CMK (cell line): ENCODE data around the gene MAGEB17.
"Not testable (repeated sequence)": the region's sequence is repeated elsewhere in the genome, so short reads cannot be mapped to it uniquely, and the experiment has no call there.

Experiments used
- DNase-seq: peaks from one replicate; pipeline ENCODE4 v3.0.0-alpha.2; 2010; ENCODE audit warnings: low read depth

Gene MAGEB17

DNA sequence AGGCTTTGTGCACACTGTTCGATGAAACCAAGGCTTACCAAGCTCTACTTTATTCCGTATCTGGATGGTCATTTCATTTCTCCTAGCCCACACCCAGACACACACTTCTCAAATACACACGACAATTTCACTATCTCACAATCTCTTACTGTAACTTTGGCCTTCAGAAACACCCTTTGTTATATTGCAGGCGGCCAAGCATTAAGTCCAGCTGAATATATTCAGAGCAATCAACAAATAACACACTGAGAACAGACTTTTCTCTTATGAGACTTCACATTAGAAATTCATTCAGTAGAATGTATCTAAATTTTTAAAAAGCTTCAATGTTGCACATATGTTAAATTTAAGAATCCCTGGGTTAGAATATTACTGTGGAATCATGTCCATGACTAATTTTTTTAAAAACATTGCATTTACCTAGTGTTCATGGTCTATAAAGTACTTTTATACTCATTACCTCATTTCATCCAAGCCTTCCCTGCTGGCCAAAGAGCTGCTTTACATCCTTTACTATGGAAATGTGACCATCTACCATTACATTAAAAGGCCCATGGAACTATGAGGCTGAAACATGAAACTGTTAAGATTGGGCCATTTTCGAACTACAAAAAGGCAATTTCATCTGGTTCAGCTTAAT is 10.5 kb upstream of the MAGEB17 start:
- DNase-seq, result no peak

DNA sequence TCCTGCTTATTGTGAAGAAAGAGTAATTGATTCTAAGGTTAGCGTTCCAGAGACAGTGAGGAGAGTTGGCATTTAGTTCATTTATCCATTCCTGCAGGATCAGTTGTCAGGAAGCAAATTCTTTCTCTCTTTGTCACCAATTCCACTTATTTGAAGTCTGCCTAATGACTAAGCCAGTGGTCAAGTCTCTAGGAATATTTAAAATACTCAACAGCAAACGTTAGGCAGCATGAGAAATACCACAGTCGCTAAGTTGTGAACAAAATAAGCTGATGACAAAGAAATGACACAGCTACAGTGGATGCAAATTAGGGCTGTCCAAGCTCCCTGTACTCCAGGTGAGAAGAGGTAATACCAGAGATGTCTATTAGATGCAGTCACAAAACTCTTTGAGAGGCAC is 6.6 kb upstream of the MAGEB17 start:
- DNase-seq, result no peak

DNA sequence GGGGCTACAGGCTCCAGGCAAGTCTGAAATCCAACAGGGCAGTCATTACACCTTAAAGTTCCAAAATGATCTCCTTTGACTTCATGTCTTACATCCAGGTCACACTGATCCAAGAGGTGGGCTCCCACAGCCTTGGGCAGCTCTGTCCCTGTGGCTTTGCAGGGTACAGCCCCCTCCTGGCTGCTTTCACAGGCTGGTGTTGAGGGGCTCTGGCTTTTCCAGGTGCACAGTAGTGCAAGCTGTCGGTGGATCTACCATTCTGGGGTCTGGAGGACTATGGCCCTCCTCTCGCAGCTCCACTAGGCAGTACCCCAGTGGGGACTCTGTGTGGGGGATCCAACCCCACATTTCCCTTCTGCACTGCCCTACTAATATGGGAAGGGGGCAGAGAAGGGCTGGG is 6.1 kb upstream of the MAGEB17 start:
- not testable (repeated sequence) for DNase-seq

DNA sequence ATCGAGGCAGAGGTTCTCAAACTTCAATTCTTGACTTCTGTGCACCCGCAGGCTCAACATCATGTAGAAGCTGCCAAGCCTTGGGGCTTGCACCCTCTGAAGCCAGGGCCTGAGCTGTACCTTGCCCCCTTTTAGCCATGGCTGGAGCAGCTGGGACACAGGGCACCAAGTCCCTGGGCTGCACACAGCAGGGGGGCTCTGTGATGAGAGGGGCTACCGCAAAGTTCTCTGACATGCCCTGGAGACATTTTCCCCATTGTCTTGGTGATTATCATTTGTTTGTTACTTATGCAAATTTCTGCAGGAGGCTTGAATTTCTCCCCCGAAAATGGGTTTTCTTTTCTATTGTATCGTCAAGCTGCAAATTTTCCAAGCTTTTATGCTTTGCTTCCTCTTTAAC is 4.9 kb upstream of the MAGEB17 start:
- DNase-seq, result no peak

DNA sequence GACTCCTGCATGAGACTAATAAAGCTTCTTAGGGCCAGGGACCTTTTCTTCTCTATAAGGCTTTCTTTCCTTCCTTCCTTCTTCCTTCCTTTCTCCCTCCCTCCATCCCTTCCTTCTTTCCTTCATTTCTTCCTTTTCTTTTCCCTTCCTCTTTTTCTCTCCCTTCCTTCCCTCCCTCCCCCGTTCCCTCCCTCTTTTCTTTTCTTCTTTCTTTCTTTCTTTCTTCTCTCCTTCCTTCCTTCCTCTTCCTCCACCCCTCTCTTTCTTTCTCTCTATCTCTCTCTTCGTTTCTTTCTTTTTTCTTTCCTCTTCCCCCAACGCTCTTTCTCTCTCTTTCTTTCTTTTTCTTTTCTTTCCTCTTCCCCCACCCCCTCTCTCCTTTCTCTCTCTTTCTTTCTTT is 2.5 kb upstream of the MAGEB17 start:
- no peak for DNase-seq

DNA sequence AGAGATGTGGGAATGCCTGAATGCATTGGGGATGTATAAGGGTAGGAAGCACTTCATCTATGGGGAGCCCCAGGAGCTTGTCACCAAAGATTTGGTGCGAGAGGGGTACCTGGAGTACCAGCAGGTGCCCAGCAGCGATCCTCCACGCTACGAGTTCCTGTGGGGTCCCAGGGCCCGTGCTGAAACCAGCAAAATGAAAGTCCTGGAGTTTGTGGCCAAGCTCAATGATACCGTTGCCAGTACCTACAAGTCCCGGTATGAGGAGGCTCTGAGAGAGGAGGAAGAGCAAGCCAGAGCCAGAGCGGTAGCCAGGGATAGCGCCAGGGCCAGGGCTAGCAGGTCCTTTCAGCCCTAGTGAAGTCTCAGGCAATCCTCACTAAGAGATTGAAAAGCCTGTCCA is 3.8 kb downstream of the MAGEB17 start:
- no peak for DNase-seq

DNA sequence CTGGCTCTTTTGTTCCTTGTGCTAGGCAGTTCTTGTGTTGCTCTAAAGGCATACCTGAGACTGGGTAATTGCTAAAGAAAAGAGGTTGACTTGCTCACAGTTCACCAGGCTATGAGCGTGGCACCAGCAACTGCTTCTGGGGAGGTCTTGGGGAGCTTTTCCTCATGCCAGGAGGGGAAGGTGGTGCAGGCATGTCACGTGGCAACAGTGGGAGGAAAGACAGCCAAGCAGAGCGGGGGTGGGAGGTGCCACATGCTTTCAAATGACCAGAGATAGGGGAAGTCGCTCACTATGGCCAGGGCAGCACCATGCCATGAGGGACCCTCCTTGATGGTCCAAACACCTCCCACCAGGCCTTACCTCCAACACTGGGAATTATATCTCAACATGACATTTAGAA is 4.7 kb downstream of the MAGEB17 start:
- DNase-seq, result no peak

DNA sequence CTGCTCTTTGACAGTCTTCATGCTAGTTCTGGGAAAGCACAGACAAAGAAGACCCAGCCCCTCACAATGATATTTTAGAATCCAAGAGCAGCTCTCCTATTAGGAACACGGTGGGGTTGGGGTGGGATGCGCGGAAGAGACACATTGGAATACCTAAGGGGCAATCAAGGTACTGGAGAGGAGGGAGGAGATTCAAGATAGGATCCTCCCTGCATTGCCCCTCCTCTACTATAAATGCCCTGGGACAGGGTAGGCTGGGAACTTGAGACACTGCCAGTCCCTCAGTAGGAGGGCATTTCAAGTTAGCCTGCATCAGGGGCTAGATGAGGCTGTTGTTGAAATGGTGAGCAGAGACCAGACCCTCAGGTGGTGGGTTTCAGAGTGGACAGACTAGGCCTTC is 5.1 kb downstream of the MAGEB17 start:
- DNase-seq, result no peak

DNA sequence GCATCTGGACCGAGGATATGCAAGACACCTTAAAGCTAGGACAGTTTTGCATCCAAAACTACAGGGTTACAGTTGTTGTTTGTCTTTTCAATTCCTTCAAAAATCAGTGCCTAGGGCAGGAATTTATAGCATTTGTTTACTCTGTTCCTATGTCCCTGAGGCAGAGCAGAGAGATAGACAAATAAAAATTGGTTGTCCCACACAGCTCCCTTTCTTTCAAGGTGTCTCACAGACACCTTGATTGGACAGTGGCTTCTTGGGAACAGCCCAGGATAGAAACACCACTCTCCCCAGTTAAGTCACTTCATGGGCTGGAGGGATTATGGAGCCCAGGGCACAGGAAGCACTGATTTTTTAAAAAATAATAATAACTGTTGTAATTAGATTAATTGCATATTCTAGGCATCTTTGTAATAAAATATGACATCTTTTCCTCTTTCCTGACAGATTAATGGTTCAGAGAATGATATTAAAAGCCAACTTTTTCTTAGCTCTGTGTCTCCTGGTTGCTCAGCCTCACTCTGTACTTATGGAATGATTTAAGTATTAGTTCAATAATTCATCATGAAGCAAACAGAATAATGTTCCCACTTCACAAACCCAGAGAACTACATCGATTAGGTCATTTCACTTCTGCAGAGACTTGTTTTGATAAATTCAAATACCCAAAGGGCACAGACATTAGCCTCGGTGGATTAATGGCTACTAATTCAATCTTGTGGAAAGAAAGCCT is 8.2 kb downstream of the MAGEB17 start:
- DNase-seq, result no peak

DNA sequence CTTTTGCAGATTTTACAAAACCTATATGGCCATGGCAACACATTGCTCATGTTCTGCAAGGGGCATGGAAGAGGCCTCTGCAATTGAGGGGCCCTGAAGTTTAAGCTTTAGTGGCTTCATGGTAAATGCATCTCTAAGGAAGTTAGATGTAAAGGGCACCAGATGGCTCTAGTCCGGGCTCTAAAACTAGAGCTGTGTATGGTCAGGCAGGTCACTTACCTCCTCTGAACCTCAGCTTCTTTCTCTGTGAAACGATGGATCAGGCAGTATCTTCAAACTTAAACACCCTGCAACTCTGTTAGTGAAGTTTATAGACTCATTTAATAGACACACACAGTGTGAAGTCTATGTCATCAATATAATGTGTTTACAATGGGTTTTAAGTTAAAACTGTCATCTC is 10.0 kb downstream of the MAGEB17 start:
- DNase-seq, result no peak

DNA sequence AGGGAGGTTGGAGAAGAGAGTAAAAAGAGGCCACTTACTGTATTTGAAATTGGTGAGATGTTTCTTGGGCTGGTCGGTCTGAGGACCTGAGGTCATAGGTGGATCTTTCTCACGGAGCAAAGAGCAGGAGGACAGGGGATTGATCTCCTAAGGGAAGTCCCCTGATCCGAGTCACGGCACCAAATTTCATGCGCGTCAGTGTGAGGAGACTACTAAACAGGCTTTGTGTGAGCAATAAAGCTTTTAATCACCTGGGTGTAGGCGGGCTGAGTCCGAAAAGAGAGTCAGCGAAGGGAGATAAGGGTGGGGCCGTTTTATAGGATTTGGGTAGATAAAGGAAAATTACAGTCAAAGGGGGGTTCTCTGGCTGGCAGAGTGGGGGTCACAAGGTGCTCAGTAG is 16.6 kb downstream of the MAGEB17 start:
- DNase-seq, result not testable (repeated sequence)

DNA sequence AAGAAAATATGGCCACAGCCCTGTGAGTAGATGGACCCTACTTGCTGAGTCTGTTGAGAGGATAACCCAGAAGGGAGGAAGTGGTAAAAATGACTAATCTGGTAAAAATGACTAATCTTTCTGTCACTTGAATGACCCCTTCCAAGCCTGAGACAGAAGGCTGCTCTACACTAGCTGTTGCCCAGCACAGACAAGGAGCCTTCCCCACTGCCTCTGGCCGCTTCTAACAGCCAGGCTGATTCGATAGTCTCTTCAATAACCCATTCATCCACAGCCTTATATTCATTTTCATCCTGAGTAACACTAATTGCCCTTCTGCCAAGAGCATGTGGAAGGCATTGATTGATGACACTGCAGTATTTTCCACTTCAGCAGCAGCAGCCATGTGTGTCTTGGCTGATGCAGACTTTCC is 18.4 kb downstream of the MAGEB17 start:
- DNase-seq, result no peak

DNA sequence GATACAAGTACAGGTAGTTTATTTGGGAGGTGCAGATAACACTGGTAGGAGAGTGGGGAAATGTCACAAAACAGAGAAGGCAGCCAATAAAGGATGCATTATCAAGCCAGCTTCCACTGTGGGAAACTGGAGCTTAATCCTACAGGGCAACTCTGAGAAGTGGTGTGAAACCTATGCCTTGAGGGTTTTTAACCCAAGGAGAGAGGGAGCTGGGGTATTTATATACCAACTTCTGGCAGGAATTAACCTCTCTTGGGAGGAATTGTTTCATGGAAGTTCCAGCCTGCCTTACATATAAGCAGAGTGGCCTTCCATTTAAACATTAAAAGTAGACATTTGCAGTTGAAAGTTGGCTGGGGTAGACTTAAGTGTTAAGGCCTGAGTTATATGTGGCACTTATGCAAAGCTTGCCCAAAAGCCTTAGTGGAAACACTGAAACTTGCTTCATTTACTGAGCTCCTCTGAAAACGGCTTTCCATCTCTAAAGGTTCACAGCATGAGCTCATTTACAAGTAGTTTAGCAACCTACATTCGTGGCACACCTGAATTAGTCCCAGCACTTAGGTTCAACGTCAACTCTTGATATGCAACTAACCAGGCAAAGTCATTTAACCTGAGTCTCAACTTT is 19.2 kb downstream of the MAGEB17 start:
- no peak for DNase-seq

DNA sequence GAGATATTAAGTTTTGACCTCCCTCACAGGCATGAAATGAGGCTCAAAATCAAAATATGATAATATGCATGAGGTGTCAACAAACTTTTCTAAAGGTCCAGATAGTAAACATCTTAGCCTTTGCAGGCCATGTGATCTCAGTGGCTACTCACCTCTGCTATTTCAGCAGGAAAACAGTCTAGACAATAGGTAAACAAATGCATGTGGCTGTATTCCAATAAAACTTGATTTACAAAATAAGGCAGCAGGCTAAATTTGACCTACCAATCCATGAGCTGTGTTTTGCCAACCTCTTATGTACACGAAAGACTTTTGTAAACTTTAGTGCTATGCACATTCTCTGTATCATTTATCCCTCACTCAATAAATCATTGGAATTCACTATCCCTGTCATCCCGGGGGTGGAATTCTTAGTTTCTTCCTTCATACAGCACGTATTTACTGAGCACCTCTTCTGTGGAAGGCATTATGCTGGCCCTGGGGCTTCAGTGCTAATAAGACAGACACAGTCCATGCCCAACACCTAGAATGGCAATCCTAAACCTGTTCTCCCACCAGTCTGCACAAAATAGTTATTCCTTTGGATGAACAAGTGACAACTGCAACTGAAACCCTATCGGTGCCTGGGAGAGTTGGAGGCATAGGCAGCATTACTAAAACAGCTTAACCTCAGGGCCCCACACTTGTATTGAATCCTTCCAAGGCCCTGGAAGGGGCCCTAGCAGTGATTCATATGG is 19.9 kb downstream of the MAGEB17 start:
- DNase-seq, result no peak

DNA sequence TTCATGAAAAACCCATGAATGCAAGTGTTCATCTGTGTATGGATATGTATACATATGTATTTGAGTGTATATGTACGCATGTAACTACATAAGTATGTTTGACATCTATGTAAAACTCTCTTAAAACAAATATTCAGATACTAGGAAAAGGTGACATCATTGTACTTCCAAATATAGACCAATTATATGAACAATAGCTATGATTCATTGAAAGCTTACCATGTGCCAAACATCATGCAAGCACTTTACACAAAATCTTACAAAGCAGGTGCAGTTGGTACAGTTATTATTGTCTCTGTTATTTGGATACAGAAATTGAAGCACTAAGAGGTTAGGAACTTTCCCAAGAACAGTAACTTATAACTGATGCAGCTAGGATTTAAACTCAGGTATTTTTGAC is 21.4 kb downstream of the MAGEB17 start:
- no peak for DNase-seq

DNA sequence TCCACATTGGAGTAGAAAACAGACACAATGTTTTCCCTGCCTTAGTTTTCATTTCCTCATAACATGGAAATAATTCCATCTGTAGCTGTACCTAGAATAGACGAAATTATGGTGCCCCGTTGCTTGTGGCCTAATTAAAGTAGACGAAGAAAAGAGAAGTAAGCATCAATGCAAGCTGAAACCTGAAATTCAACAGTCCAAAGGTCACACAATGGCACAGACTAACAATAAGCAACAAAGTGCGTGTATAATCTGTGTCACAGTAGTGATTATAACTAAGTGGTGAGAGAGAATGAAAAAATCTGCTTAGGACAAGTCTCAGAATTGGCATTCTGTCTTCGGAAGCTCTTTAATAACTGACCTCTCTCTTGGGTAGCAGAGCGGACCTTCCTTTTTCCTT is 24.3 kb downstream of the MAGEB17 start:
- no peak for DNase-seq

DNA sequence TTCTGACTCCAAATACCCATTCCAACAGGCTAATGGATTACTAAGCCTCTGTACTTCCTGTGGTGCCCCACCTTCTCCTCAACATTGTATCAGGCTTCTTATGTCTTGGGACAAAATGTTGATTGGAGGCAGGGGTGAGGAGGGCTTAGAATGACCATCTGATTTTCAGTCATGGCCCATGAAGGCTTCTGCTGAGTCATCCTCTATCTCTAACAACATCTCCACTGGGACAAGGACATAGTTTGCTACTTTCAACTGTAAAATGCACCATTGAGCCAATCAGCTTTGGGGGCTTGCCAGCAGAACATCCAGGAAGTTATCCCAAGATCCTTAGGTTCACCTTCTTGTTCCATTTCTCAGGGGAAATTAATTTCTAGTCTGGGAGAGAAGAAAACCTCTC is 29.5 kb downstream of the MAGEB17 start:
- no peak for DNase-seq

DNA sequence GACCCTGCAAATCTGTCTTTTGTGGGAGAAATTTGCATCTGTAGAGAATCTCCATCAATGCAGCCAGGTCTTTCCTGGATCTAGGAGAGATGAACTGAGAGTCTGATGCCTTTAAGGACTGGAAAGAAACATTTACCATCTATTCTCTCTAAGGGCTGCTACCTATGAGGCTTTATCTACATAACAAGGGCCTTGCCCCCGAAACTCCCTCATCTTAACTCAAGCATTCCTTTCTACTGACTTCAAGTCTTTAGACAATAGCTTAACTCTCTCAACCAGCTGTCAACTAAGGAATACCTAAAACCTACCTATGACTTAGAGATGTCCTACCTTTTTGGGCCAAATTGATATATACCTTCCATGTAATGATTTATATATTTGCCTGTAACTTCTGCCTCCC is 32.1 kb downstream of the MAGEB17 start:
- no peak for DNase-seq

DNA sequence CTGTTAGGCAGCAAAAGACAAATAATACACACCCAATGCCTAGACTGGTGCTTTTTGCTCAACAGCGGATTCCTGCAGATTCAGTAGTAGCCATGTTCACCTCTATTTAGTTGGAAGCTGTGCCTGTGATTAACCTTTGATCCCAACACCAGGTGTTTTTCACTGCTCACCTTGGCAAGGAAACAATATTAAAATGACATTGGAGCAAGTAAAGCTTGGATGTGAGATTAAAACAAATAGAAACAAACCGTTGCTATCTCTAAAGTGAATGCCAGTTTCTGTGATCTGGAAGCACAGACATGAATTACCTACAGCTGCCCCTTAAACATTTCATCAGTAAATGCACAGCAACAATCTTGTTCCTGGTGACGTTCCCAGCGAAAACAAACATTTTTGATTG is 35.7 kb downstream of the MAGEB17 start:
- DNase-seq, result no peak

DNA sequence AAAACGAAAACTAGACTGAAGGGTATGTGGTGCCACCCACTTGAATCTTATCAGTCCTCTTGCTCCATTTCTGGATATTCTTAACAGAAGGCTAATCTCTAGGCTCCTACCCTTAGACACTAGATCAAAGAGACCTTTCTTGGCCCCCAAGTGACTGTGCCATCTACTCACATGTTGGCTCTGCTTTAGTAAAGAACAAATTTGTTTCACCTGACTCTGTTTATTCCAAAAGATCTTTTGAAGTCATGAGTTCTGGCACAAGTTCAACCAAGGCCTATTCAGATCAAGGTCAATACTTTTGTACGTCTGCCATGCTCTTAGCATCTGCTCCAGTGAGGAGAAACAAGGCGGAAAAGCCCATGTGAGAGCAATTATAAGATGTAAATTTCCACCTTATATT is 37.3 kb downstream of the MAGEB17 start:
- DNase-seq, result no peak

DNA sequence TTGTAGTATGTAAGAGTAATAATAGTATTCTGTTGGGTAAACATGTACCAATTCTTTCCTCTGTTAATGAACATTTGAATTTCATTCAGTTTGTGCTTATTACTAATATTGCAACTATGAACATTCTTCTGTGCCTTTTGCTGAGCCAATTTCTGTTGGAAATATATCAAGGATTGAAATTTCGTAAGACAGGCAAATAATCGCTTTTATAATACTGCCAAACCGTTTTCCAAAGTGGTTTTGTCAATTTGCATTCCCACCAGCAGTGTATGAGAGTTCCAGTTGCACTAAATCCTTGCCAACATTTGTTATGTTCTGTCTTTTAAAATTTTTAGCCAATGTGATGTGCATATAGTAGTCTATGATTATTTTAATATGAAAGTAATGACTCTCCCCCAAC is 38.6 kb downstream of the MAGEB17 start:
- no peak for DNase-seq

DNA sequence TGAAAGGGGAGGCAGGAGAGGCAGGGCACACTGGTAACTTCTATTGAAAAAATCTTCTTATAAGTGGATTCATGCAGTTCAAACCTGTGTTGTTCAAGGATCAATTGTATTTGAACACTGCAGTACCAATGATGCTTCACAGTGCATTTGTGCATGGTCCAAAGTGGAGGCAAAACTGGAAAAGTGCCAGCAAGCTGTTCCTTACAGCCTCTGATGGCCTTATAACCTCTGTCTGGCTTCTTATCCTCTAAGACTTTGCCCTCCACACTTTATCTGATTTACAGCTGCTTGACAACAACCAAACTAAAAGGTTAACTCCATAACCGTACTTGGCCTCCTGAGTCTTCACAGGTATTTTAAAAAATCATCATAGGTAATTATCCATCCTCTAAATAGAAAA is 40.4 kb downstream of the MAGEB17 start:
- no peak for DNase-seq

DNA sequence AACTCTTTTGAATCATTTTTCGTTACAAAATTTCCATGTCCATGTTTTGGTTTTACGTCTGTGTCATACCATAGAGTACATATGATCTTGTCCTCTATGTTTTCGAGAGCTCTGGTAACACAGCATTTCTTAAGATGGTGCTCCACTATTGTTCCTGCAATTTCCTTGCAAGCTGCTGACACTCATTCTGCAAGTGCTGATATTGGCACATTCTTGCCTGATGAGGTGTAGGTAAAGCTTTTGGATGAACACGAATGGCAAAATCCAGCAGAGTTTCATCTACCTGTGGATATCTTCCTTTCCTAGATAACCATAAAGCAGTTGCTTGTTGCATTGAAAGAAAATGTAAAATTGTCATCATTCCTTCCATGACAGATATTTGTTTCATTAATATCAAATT is 41.3 kb downstream of the MAGEB17 start:
- DNase-seq, result no peak
